ENCODE data around the gene RBFOX1. TPM values are rescaled to one million over a fixed set of nuclear protein-coding genes. Genes with fewer than 3 reads are reported as not detected.

The RBFOX1 gene
- total RNA-seq, 4 donors from 2014 or later = not detected

GRCh38 chr16:7571366-7571765 is 238.7 kb downstream of the RBFOX1 start:
- Histone ChIP-seq H3K27me3 (no peaks in the 10 kb centered on the region), H3K4me3 (no peak overlapping the region), H3K9me3 (no peaks in the 10 kb centered on the region), H3K27ac (replicated peaks in 1 of 4) (no peak overlapping the region), H3K36me3 (no peaks in the 10 kb centered on the region), H3K4me1 (no peaks in the 10 kb centered on the region)
- TF ChIP-seq CTCF (IDR thresholded peaks at IDR 0.05) (no peak), EP300 (IDR thresholded peaks at IDR 0.05) (no peak), POLR2A (IDR thresholded peaks at IDR 0.05; ENCODE audit: low read depth) (no peak), POLR2AphosphoS5 (IDR thresholded peaks at IDR 0.05) (no peak)
- WGBS = 86% methylated on average over 10 of the region's 10 CpGs
- intact Hi-C loops (cut with DNase I) = no loop called here
- no peak for DNase-seq (ENCODE audit: extremely low spot score)

GRCh38 chr16:7577588-7577987 is 244.9 kb downstream of the RBFOX1 start:
- H3K9me3 ChIP-seq = no peaks in the 10 kb centered on the region
- DNase-seq (ENCODE audit: extremely low spot score) = peak; percentile 55
- TF ChIP-seq POLR2AphosphoS5 (IDR thresholded peaks at IDR 0.05) (no peak), EP300 (IDR thresholded peaks at IDR 0.05) (no peak), POLR2A (IDR thresholded peaks at IDR 0.05; ENCODE audit: low read depth) (no peak), CTCF (IDR thresholded peaks at IDR 0.05) (no peak)
- no peak overlapping the region for H3K27ac ChIP-seq (replicated peaks in 1 of 4)
- WGBS = 85% methylated on average over 2 of the region's 2 CpGs
- intact Hi-C loops (cut with DNase I) = no loop called here
- no peaks in the 10 kb centered on the region for H3K4me1 ChIP-seq
- H3K4me3 ChIP-seq = no peak overlapping the region
- H3K36me3 ChIP-seq = no peaks in the 10 kb centered on the region
- H3K27me3 ChIP-seq = no peaks in the 10 kb centered on the region

- Histone ChIP-seq H3K27ac (replicated peaks in 1 of 4) (no peak overlapping the region), H3K27me3 (no peaks in the 10 kb centered on the region), H3K4me1 (no peaks in the 10 kb centered on the region), H3K4me3 (no peak overlapping the region), H3K36me3 (no peaks in the 10 kb centered on the region), H3K9me3 (no peaks in the 10 kb centered on the region)
- 88% methylated on average over 8 of the region's 8 CpGs for WGBS
- DNase-seq (ENCODE audit: extremely low spot score) = no peak
- intact Hi-C loops (cut with DNase I) = no loop called here
- TF ChIP-seq POLR2A (IDR thresholded peaks at IDR 0.05; ENCODE audit: low read depth) = no peak
- no peak for TF ChIP-seq CTCF (IDR thresholded peaks at IDR 0.05)
- no peak for TF ChIP-seq EP300 (IDR thresholded peaks at IDR 0.05)
- no peak for TF ChIP-seq POLR2AphosphoS5 (IDR thresholded peaks at IDR 0.05)
Observed at GRCh38 chr16:7579454-7579853, 246.8 kb downstream of the RBFOX1 start.

GRCh38 chr16:7581175-7581574 is 248.5 kb downstream of the RBFOX1 start:
- H3K9me3 ChIP-seq = no peaks in the 10 kb centered on the region
- no peak for TF ChIP-seq POLR2A (IDR thresholded peaks at IDR 0.05; ENCODE audit: low read depth)
- no peak for TF ChIP-seq EP300 (IDR thresholded peaks at IDR 0.05)
- no peak for TF ChIP-seq CTCF (IDR thresholded peaks at IDR 0.05)
- TF ChIP-seq POLR2AphosphoS5 (IDR thresholded peaks at IDR 0.05) = no peak
- peak; percentile 68 for DNase-seq (ENCODE audit: extremely low spot score)
- H3K36me3 ChIP-seq = no peaks in the 10 kb centered on the region
- 89% methylated on average over 6 of the region's 6 CpGs for WGBS
- H3K4me1 ChIP-seq = no peaks in the 10 kb centered on the region
- H3K27ac ChIP-seq (replicated peaks in 1 of 4) = no peak overlapping the region
- H3K4me3 ChIP-seq = no peak overlapping the region
- intact Hi-C loops (cut with DNase I) = no loop called here
- no peaks in the 10 kb centered on the region for H3K27me3 ChIP-seq

- DNase-seq (ENCODE audit: extremely low spot score) = peak; percentile 86
- H3K4me1 ChIP-seq = no peaks in the 10 kb centered on the region
- H3K27me3 ChIP-seq = no peaks in the 10 kb centered on the region
- no peak overlapping the region for H3K27ac ChIP-seq (replicated peaks in 1 of 4)
- TF ChIP-seq POLR2A (IDR thresholded peaks at IDR 0.05; ENCODE audit: low read depth) (no peak), EP300 (IDR thresholded peaks at IDR 0.05) (no peak), POLR2AphosphoS5 (IDR thresholded peaks at IDR 0.05) (no peak), CTCF (IDR thresholded peaks at IDR 0.05) (no peak)
- 72% methylated on average over 4 of the region's 4 CpGs for WGBS
- intact Hi-C loops (cut with DNase I) = no loop called here
- no peaks in the 10 kb centered on the region for H3K36me3 ChIP-seq
- no peaks in the 10 kb centered on the region for H3K9me3 ChIP-seq
- no peak overlapping the region for H3K4me3 ChIP-seq
Observed at GRCh38 chr16:7583396-7583795, 250.8 kb downstream of the RBFOX1 start.
